Motor neuron (in vitro differentiated cells): ENCODE results near the gene SLC12A7. TPM values are rescaled to one million over a fixed set of nuclear protein-coding genes. Genes with fewer than 3 reads are reported as not detected.
"Not testable (repeated sequence)": the region's sequence is repeated elsewhere in the genome, so short reads cannot be mapped to it uniquely, and the experiment has no call there.

ENCODE experiments used
- ATAC-seq, 8 experiments: fragments of 200-7000 bp; cut with Tn5 transposase; replicated peaks in 6 of 8; 2 replicates each; pipeline ENCODE4 v1.8.0; 2021; ENCODE audit warnings: mild to moderate bottlenecking in 8 of 8, moderate library complexity in 8 of 8
- H3K27ac ChIP-seq, 2 donors: fragments of 250-450 bp; sonication (Bioruptor Pico); 2 replicates each; pipeline ENCODE4 v1.9.0; 2021; ENCODE audit warnings: antibody characterized with exemption in 2 of 2, mild to moderate bottlenecking in 2 of 2, moderate library complexity in 1 of 2
- H3K4me1 ChIP-seq, 2 donors: fragments of 250-450 bp; sonication (Bioruptor Pico); replicated peaks in 1 of 2; 2 replicates each; pipeline ENCODE4 v1.6.1; 2021; ENCODE audit warnings: antibody characterized with exemption in 2 of 2, mild to moderate bottlenecking in 2 of 2, moderate library complexity in 1 of 2
- H3K4me3 ChIP-seq, 5 donors: fragments of 250-450 bp; sonication (Bioruptor Pico); 2 replicates each; pipeline ENCODE4 v1.9.0; 2021; ENCODE audit warnings: antibody characterized with exemption in 5 of 5, mild to moderate bottlenecking in 5 of 5, moderate library complexity in 4 of 5
- WGBS, 10 experiments: fragments of 450-650 bp; shearing (Covaris generic); methylation state at CpG; one replicate each; pipeline ENCODE4 v1.0.0; 2022; 5-methylcytosine and 5-hydroxymethylcytosine counted together
- in situ Hi-C, 9 experiments: fragments of 400-800 bp; cut with MboI; loops; one replicate each; pipeline ENCODE4 v1.15.0; 2021; ENCODE audit warnings: low sequenced_read_pairs in 9 of 9, low pct_unique_long_range_greater_than_20kb in 2 of 9; ENCODE audit not compliant: unreplicated experiment in 9 of 9
- total RNA-seq, 8 experiments: library from RNA; unstranded; fragments of 300-600 nt; gene quantifications; 2 replicates each; pipeline versions ENCODE4 v1.2.3 to v1.2.4, GENCODE V29; 2022

The SLC12A7 gene
- total RNA-seq, 8 experiments from 2014 or later: 2.0 to 14.4 (median 6.7) TPM

DNA sequence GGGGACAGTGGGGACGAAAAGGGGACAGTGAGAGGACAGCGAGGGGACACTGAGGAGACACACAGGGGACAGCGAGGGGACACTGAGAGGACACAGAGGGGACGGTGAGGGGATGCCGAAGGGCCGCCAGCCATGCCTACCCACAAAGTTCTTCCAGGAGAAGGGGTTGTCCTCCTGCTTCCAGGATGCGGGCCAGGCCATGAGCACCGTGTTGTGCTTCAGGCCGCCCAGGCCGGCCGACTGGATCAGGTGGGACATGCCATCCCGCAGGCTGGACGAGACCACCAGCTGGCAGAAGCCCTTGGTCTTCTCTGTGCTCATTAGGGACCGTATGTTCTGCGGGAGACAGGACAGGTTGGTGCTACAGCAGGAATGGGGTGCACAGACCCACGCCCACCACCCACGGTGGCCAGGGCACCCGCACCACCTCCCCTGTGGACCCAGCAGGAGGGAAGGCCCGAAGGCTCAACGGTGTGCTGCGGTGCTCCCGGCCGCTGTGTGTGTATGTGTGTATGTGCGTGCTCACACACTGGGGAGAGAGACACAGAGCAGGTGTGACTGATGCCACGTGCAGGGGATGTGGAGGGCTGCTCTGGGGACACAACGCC, 46.6 kb downstream of the SLC12A7 start:
- ATAC-seq: no peak
- WGBS, 10 experiments: 80 to 100% (median 100%) methylated on average over 1 to 5 of the region's 26 CpGs; no CpG with 5 or more reads in 5 of the 10 experiments
- in situ Hi-C loops: no loop called here

DNA sequence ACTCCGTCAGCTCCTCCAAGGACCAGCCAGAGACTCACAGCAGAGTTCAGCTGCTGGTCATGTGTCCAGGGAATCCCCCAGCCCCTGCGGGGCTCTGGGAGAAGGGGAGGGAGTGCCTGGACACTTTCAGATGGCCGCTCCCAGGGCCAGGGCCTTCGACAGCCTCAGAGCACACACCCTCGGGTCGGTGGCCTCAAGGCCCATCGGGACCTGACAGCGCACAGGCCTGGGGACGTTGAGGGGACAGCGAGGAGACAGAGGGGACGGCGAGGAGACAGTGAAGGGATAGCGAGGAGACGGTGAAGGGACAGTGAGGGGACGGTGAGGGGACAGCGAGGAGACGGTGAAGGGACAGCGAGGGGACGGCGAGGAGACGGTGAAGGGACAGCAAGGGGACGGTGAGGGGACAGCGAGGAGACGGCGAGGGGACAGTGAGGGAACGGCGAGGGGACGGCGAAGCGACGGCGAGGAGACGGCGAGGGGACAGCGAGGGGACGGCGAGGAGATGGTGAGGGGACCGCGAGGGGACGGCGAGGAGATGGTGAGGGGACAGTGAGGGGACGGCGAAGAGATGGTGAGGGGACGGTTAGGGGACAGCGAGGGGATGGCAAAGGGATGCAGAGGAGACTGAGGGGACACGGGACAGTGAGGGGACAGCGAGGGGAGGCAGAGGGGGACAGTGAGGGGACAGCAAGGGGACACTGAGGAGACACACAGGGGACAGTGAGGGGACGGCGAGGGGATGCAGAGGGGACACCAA, 47.3 kb downstream of the SLC12A7 start:
- H3K4me3 ChIP-seq: no peak overlapping the region
- 50 to 100% (median 75%) methylated on average over 2 to 3 of the region's 49 CpGs; no CpG with 5 or more reads in 6 of the 10 experiments for WGBS, 10 experiments
- H3K27ac ChIP-seq: no peak overlapping the region
- peak in 1 of 8 experiments; percentile 8 for ATAC-seq
- in situ Hi-C loops: no loop called here
- peaks cover 0 to 3% of the 10 kb centered on the region in 2 donors for H3K4me1 ChIP-seq

More for the DNA sequence above, 46.6 kb downstream of the SLC12A7 start:
- H3K27ac ChIP-seq: no peak overlapping the region
- H3K4me1 ChIP-seq: no peaks in the 10 kb centered on the region
- no peak overlapping the region for H3K4me3 ChIP-seq

DNA sequence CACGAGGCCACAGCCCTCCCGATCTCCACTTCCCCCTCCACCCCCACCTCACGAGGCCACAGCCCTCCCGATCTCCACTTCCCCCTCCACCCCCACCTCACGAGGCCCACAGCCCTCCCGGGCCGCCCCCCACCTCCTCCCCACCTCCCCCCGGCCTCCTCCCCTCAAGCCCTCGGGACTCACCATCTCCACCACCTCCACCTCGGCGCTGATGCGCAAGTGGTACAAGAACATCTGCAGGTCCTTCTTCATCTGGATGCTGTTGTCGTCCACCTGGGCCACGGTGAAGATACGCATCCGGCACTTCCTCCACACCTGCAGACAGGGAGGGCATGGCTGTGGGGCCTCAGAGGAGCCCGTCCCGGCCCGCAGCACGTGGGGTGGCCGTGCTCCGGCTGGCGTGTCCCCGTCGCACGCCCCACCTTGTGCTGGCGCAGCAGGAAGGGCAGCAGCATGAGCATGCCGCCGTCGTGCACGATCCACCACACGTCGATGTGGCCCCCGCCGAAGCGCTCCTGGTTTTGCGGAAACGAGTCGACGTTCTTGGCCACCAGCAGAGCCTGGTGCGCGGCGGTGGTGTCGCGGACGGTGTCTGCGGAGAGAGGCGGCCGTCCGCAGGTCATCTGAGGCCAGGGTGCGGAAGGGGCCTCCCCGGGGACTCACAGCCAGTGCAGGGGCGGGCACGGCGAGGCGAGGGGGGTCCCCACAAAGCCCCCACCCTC, 48.0 kb downstream of the SLC12A7 start:
- Histone ChIP-seq H3K27ac (no peak overlapping the region), H3K4me3 (no peak overlapping the region), H3K4me1 (peaks cover 0 to 3% of the 10 kb centered on the region in 2 donors)
- no peak for ATAC-seq
- 80 to 100% (median 93%) methylated on average over 2 to 6 of the region's 56 CpGs; no CpG with 5 or more reads in 7 of the 10 experiments for WGBS, 10 experiments
- in situ Hi-C loops: no loop called here

DNA sequence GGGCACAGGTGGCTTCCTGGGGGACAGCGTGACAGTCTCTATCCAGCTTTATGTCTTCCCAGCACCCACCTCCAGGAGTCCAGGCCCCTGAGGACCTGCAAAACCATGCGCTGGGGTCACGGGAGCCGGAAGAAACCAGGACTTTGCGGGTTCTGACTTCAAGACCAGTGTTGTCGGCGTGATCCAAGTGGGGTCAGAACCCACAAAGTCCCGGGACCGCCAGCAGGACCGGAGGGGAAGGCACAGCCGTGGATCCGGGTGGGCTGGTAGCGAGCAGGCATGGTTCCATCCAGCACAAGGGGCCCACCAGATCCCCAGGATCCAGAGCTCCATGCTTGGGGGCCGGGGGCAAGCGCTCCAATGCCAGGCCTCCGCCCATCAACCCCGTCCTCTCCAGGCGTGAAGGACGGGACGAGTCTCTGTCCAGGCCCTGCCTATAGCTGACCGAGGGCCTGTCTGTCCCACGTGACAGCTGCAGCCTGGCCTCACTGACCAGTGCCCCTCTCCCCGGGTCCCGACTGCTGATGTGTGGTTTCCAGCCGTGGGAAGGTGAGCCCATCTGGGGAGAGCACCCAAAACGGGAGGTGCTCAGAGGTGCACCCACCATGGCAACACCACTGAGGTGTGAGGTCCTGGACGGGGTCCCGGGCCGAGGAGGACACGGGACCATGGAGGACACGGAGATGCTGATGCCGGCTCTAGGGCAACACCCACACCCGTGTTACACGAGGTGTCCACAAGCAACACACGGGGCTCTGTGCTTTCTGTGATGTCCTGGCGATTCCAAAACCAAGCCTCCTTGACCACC, 48.9 kb downstream of the SLC12A7 start:
- WGBS, 10 experiments: 91 to 93% (median 93%) methylated on average over 4 to 18 of the region's 36 CpGs; no CpG with 5 or more reads in 7 of the 10 experiments
- no peak overlapping the region for H3K4me3 ChIP-seq
- in situ Hi-C loops: no loop called here
- H3K27ac ChIP-seq: no peak overlapping the region
- H3K4me1 ChIP-seq: peaks cover 0 to 3% of the 10 kb centered on the region in 2 donors
- ATAC-seq: no peak

DNA sequence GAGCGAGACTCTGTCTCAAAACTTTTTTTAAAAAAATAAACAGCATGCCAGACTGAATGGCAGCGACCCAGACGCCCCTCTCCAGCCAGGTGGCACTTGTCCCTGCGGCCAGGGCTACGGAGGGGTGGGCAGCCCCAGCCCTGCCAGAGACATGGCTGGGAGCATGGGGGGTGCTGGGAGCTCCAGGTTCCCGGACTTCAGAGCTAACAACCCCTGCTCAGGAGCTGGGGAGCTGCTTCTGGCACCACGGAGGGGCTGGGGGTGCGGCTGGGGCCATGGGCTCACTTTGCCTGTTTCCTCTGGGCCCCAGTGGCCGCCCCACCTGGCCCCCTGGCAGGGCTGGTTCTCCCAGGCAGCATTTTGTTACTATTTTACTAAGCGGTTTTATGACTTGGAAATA, 49.9 kb downstream of the SLC12A7 start:
- H3K4me3 ChIP-seq: no peak overlapping the region
- no peak for ATAC-seq
- H3K4me1 ChIP-seq: peaks cover 0 to 3% of the 10 kb centered on the region in 2 donors
- in situ Hi-C loops: no loop called here
- WGBS, 10 experiments: 82 to 83% methylated on average over 1 to 2 of the region's 10 CpGs; no CpG with 5 or more reads in 8 of the 10 experiments
- no peak overlapping the region for H3K27ac ChIP-seq

DNA sequence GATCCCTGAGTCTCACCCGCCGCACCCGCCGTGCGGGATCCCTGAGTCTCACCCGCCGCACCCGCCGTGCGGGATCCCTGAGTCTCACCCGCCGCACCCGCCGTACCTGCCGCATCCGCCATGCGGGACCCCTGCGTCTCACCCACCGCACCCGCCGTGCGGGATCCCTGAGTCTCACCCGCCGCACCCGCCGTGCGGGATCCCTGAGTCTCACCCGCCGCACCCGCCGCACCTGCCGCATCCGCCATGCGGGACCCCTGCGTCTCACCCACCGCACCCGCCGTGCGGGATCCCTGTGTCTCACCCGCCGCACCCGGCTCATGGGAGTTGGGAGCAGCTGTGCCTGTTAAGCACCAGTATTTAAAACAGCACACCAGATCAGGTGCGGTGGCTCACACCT, 50.6 kb downstream of the SLC12A7 start:
- no CpG with 5 or more reads among the region's 43 CpGs for WGBS, 10 experiments
- not testable (repeated sequence) for H3K27ac ChIP-seq

DNA sequence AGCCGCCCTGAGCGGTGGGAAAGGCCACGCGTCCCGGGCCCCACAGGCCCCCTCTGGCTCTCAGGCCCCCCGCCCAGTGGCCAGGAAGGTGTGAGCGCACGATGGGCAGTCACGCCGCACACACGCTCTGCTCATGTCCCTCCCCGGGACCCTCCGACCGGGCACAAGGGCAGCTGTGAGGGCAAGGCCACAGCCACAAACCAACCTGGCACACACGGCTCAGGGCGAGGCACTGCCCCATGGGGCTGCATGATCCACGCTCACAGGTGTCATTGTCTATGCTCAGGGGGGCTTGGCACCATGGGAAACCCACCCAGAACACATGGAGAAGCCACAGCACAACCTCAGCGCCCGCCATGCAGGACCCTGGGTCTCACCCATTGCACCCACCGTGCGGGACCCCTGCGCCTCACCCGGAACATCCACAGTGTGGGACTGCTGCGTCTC, 51.3 kb downstream of the SLC12A7 start:
- no peak overlapping the region for H3K4me3 ChIP-seq
- no peak overlapping the region for H3K27ac ChIP-seq
- WGBS, 10 experiments: no CpG with 5 or more reads among the region's 24 CpGs
- no peak for ATAC-seq
- in situ Hi-C loops: no loop called here
- H3K4me1 ChIP-seq: peaks cover 0 to 3% of the 10 kb centered on the region in 2 donors

More for the DNA sequence above, 50.6 kb downstream of the SLC12A7 start:
- H3K4me1 ChIP-seq, H3K4me3 ChIP-seq, ATAC-seq, in situ Hi-C loops: not testable (repeated sequence)

DNA sequence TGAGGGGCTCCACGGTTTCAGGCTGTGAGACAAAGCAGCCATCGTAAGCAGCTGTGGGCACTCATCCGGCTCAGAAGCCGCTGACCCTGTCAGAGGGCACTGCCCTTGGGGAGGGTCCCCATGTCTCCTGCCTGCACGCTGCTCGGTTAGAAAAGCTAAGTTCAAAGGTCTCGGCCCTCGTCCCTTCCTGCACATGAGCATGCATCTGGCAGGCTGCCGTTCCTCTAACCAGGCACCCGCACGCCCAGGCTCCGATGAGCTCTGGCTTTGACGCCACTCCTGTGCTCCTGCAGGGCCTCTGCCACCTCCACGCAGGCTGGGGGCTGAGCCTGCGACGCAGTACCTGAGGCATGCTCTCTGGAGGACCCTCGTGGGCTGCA, 52.0 kb downstream of the SLC12A7 start:
- H3K27ac ChIP-seq: no peak overlapping the region
- ATAC-seq: no peak
- in situ Hi-C loops: no loop called here
- WGBS, 10 experiments: 30 to 89% methylated on average over 2 to 10 of the region's 17 CpGs; no CpG with 5 or more reads in 8 of the 10 experiments
- peaks cover 0 to 3% of the 10 kb centered on the region in 2 donors for H3K4me1 ChIP-seq
- no peak overlapping the region for H3K4me3 ChIP-seq

DNA sequence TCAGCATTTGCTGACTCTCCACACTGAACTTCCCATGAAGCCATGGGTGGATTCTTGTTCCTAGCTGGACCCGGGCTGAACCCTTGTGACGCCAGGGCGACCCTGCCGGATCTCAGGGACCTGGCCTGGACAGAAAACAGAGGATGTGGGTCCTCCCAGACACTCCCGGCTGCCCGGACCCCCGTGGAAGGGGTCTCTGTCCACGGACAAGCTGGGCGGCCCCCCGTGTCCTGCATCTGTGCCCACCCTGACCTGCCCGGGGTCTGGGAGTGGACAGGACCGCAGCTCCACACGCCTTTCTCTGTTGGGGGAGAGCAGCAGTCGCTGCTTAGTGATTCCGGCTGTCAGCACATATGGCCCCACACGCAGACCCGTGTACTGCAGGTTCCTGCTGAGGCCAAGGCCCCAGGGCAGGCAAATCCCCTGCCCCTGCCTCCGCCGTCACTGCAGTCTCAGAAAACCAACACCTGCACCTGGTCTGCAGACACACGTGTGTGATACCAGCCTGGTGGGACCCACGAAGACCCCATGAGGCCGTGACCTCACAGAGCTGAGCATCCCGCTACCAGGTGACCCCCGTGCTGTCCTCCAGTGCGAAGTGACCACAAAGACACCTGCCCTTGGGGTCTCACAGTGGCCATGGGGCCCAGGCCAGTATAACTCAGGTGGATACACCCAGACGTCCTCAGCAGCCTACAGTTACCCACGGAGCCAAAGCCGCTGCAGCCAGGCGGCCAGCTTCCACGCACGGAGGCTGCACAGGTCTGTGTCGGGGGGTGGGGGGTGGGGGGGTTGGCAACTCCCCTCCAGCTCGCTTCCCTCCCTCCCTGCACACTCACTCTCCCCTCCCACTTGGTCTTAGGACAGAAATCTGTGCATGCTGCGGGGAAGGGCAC, 52.6 kb downstream of the SLC12A7 start:
- in situ Hi-C loops: no loop called here
- Histone ChIP-seq H3K4me1 (peaks cover 0 to 3% of the 10 kb centered on the region in 2 donors), H3K4me3 (no peak overlapping the region), H3K27ac (no peak overlapping the region)
- 0 to 92% methylated on average over 1 to 4 of the region's 34 CpGs; no CpG with 5 or more reads in 8 of the 10 experiments for WGBS, 10 experiments
- ATAC-seq: no peak

DNA sequence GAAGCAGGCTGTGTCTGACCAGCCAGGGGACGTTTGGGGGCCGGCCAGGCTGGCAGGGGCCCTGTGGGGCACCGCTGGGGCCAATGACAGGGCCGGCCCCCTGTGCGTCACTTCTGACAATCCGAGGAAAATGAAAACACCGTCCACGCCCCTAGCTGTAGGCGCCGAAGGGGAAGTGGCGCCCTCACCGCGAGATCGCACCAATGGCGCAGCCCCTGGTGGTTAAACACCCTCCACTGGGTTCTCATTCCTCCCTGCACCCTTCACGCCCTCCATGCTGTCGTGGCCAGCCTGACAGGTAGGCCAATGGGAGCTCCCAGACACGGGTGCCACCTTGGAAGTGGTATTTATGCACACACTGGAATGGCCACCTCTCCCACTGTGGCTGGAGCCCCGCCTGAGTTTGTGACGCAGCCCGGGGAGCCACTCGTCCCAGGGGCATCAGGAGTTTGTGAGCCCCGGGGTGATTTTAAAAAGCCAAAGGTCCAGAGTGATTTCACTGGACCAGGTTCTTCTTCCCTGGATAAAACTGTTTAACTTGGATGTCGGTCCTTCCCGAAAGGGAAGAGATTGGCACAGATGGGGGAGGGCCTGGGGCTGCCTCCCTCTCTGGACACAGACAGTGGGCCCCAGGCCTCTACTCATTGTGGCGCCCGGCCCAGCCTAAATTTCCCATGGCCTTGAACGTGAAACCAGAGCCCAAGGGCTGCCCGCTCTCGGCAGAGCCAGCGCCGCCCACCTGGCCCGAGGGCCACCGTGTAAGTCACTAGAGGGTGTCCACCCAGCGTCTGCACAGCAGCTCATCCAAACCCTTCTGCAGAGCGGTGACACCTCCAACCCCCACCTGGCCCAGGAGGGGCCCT, 53.5 kb downstream of the SLC12A7 start:
- no peak for ATAC-seq
- peaks cover 0 to 3% of the 10 kb centered on the region in 2 donors for H3K4me1 ChIP-seq
- in situ Hi-C loops: no loop called here
- WGBS, 10 experiments: 50 to 96% (median 78%) methylated on average over 2 to 7 of the region's 36 CpGs; no CpG with 5 or more reads in 6 of the 10 experiments
- H3K27ac ChIP-seq: no peak overlapping the region
- H3K4me3 ChIP-seq: no peak overlapping the region

DNA sequence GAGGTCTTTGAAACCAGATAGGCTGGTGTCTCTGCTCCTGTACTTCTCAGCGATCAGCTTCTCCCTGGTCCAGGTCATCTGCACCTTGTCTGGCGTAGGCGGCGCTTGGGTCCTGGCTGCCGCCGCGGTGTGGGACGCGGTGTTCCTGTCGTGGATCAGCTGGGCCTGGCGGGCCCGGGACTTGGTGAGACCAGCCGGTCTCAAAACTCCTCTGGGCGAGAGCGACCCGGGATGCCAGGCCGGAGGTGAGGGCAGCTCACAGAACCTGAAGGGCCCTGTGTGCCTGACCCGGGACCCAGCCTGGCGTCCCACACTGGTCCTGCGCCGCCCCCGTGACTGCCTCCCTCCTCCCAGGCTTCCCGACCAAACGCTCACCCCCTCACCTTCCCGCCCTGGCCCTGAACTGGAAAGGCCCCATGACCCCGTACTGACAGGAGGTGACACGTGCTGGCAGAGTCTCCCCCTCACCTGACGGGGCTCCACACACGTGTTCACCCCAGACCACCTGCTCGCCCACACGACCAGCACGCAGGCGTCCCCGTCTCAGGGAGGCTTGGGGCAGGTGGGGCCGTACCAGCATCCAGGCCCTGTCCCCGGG, 54.3 kb downstream of the SLC12A7 start:
- 100% methylated on average over 2 of the region's 36 CpGs; no CpG with 5 or more reads in 9 of the 10 experiments for WGBS, 10 experiments

More for the DNA sequence above, 54.3 kb downstream of the SLC12A7 start:
- in situ Hi-C loops: no loop called here
- no peak for ATAC-seq
- Histone ChIP-seq H3K4me3 (no peak overlapping the region), H3K27ac (no peak overlapping the region), H3K4me1 (peaks cover 0 to 3% of the 10 kb centered on the region in 2 donors)
